ENCODE measurements around the gene ATF3.
A peak's percentile ranks its signal among the peaks of the same experiment; 100 is the strongest.

The ATF3 gene

GRCh38 chr1:212562771-212563170 lies 45.8 kb upstream of the ATF3 start:
- WGBS, 2 donors (ENCODE audit: extremely low coverage in 2 of 2, insufficient read length in 2 of 2, insufficient replicate concordance in 1 of 2) = no CpG with 5 or more reads among the region's 4 CpGs
- Histone ChIP-seq H3K27ac (replicated peaks; ENCODE audit: low read length) (no peak overlapping the region), H3K4me1 (ENCODE audit: control insufficient read depth in 2 of 2, insufficient read depth in 1 of 2, low read depth in 1 of 2, low read length in 2 of 2) (peaks cover 7 to 8% of the 10 kb centered on the region in 2 donors), H3K4me3 (ENCODE audit: low read length in 2 of 2) (no peak overlapping the region), H4K8ac (ENCODE audit: low read depth, low read length) (no peak overlapping the region), H3K9ac (ENCODE audit: low read depth, low read length, poor library complexity) (no peak overlapping the region), H3K79me1 (ENCODE audit: low read depth, low read length) (no peaks in the 10 kb centered on the region), H2BK15ac (ENCODE audit: low read length) (no peak overlapping the region), H2AK5ac (ENCODE audit: low read depth, low read length) (no peak overlapping the region), H3K18ac (ENCODE audit: low read length) (no peak overlapping the region), H3K36me3 (replicated peaks in 1 of 2; ENCODE audit: control insufficient read depth in 2 of 2, insufficient read depth in 2 of 2, low read length in 2 of 2) (no peaks in the 10 kb centered on the region), H2BK120ac (ENCODE audit: low read depth, low read length) (no peak overlapping the region), H2BK5ac (ENCODE audit: low read length) (no peak overlapping the region), H4K91ac (ENCODE audit: low read depth, low read length, poor library complexity) (no peak overlapping the region), H2BK12ac (ENCODE audit: low read length) (no peak overlapping the region), H3K27me3 (ENCODE audit: control insufficient read depth in 3 of 3, insufficient read depth in 3 of 3, low read depth in 1 of 3, low read length in 3 of 3) (peaks cover 0 to 8% (median 7%) of the 10 kb centered on the region in 3 experiments), H3K4ac (ENCODE audit: low read length) (no peak overlapping the region), H3K9me3 (replicated peaks in 1 of 2; ENCODE audit: control insufficient read depth in 2 of 2, insufficient read depth in 1 of 2, low read depth in 1 of 2, low read length in 2 of 2) (peaks cover 0 to 6% of the 10 kb centered on the region in 2 donors), H3K14ac (ENCODE audit: low read length) (no peak overlapping the region), H3K23ac (ENCODE audit: low read depth, low read length, poor library complexity) (no peak overlapping the region), H2AFZ (ENCODE audit: low read length) (no peak overlapping the region), H3K4me2 (ENCODE audit: insufficient read depth, low read length, poor library complexity, severe bottlenecking) (no peak overlapping the region)
- no peak for DNase-seq (ENCODE audit: low spot score)

GRCh38 chr1:212565079-212565478 lies 43.5 kb upstream of the ATF3 start:
- no peak overlapping the region for H3K4me3 ChIP-seq (ENCODE audit: low read length in 2 of 2)
- H3K4me1 ChIP-seq (ENCODE audit: control insufficient read depth in 2 of 2, insufficient read depth in 1 of 2, low read depth in 1 of 2, low read length in 2 of 2) = peaks cover 5 to 8% of the 10 kb centered on the region in 2 donors
- H3K14ac ChIP-seq (ENCODE audit: low read length) = no peak overlapping the region
- H2BK15ac ChIP-seq (ENCODE audit: low read length) = no peak overlapping the region
- no peak overlapping the region for H2AK5ac ChIP-seq (ENCODE audit: low read depth, low read length)
- no peaks in the 10 kb centered on the region for H3K36me3 ChIP-seq (replicated peaks in 1 of 2; ENCODE audit: control insufficient read depth in 2 of 2, insufficient read depth in 2 of 2, low read length in 2 of 2)
- H3K9ac ChIP-seq (ENCODE audit: low read depth, low read length, poor library complexity) = no peak overlapping the region
- H3K23ac ChIP-seq (ENCODE audit: low read depth, low read length, poor library complexity) = no peak overlapping the region
- no peak overlapping the region for H3K4me2 ChIP-seq (ENCODE audit: insufficient read depth, low read length, poor library complexity, severe bottlenecking)
- H3K79me1 ChIP-seq (ENCODE audit: low read depth, low read length) = no peaks in the 10 kb centered on the region
- no peak overlapping the region for H3K4ac ChIP-seq (ENCODE audit: low read length)
- no peak overlapping the region for H3K18ac ChIP-seq (ENCODE audit: low read length)
- H4K91ac ChIP-seq (ENCODE audit: low read depth, low read length, poor library complexity) = no peak overlapping the region
- no peak overlapping the region for H2BK12ac ChIP-seq (ENCODE audit: low read length)
- peaks cover 0 to 6% of the 10 kb centered on the region in 2 donors for H3K9me3 ChIP-seq (replicated peaks in 1 of 2; ENCODE audit: control insufficient read depth in 2 of 2, insufficient read depth in 1 of 2, low read depth in 1 of 2, low read length in 2 of 2)
- no peak overlapping the region for H3K27ac ChIP-seq (replicated peaks; ENCODE audit: low read length)
- peaks cover 0 to 8% (median 0%) of the 10 kb centered on the region in 3 experiments for H3K27me3 ChIP-seq (ENCODE audit: control insufficient read depth in 3 of 3, insufficient read depth in 3 of 3, low read depth in 1 of 3, low read length in 3 of 3)
- no peak overlapping the region for H2AFZ ChIP-seq (ENCODE audit: low read length)
- H2BK120ac ChIP-seq (ENCODE audit: low read depth, low read length) = no peak overlapping the region
- WGBS, 2 donors (ENCODE audit: extremely low coverage in 2 of 2, insufficient read length in 2 of 2, insufficient replicate concordance in 1 of 2) = no CpG with 5 or more reads among the region's 4 CpGs
- no peak overlapping the region for H4K8ac ChIP-seq (ENCODE audit: low read depth, low read length)
- DNase-seq (ENCODE audit: low spot score) = no peak
- no peak overlapping the region for H2BK5ac ChIP-seq (ENCODE audit: low read length)

- DNase-seq (ENCODE audit: low spot score) = no peak
- Histone ChIP-seq H2BK5ac (ENCODE audit: low read length) (no peak overlapping the region), H3K4me3 (ENCODE audit: low read length in 2 of 2) (no peak overlapping the region)
Observed at GRCh38 chr1:212565571-212566305, 42.8 kb upstream of the ATF3 start.

GRCh38 chr1:212566522-212567479 lies 41.8 kb upstream of the ATF3 start:
- H3K4me3 ChIP-seq (ENCODE audit: low read length in 2 of 2) = peak overlapping the region in 1 of 2 donors; percentile 41
- H3K9me3 ChIP-seq (replicated peaks in 1 of 2; ENCODE audit: control insufficient read depth in 2 of 2, insufficient read depth in 1 of 2, low read depth in 1 of 2, low read length in 2 of 2) = peaks cover 0 to 6% of the 10 kb centered on the region in 2 donors
- peaks cover 5% of the 10 kb centered on the region in 2 donors for H3K4me1 ChIP-seq (ENCODE audit: control insufficient read depth in 2 of 2, insufficient read depth in 1 of 2, low read depth in 1 of 2, low read length in 2 of 2)
- H4K91ac ChIP-seq (ENCODE audit: low read depth, low read length, poor library complexity) = no peak overlapping the region
- H2AK5ac ChIP-seq (ENCODE audit: low read depth, low read length) = no peak overlapping the region
- no CpG with 5 or more reads among the region's 16 CpGs for WGBS, 2 donors (ENCODE audit: extremely low coverage in 2 of 2, insufficient read length in 2 of 2, insufficient replicate concordance in 1 of 2)
- peaks cover 0 to 8% (median 0%) of the 10 kb centered on the region in 3 experiments for H3K27me3 ChIP-seq (ENCODE audit: control insufficient read depth in 3 of 3, insufficient read depth in 3 of 3, low read depth in 1 of 3, low read length in 3 of 3)
- no peak overlapping the region for H2BK15ac ChIP-seq (ENCODE audit: low read length)
- no peak overlapping the region for H3K27ac ChIP-seq (replicated peaks; ENCODE audit: low read length)
- no peak overlapping the region for H3K14ac ChIP-seq (ENCODE audit: low read length)
- no peak for DNase-seq (ENCODE audit: low spot score)
- no peak overlapping the region for H4K8ac ChIP-seq (ENCODE audit: low read depth, low read length)
- no peak overlapping the region for H3K4me2 ChIP-seq (ENCODE audit: insufficient read depth, low read length, poor library complexity, severe bottlenecking)
- no peak overlapping the region for H2BK120ac ChIP-seq (ENCODE audit: low read depth, low read length)
- H3K23ac ChIP-seq (ENCODE audit: low read depth, low read length, poor library complexity) = no peak overlapping the region
- H2BK12ac ChIP-seq (ENCODE audit: low read length) = no peak overlapping the region
- H3K36me3 ChIP-seq (replicated peaks in 1 of 2; ENCODE audit: control insufficient read depth in 2 of 2, insufficient read depth in 2 of 2, low read length in 2 of 2) = no peaks in the 10 kb centered on the region
- no peak overlapping the region for H3K9ac ChIP-seq (ENCODE audit: low read depth, low read length, poor library complexity)
- peak overlapping the region; percentile 81 for H2AFZ ChIP-seq (ENCODE audit: low read length)
- no peaks in the 10 kb centered on the region for H3K79me1 ChIP-seq (ENCODE audit: low read depth, low read length)
- H3K18ac ChIP-seq (ENCODE audit: low read length) = no peak overlapping the region
- H2BK5ac ChIP-seq (ENCODE audit: low read length) = no peak overlapping the region
- H3K4ac ChIP-seq (ENCODE audit: low read length) = no peak overlapping the region

More at GRCh38 chr1:212565571-212566305, 42.8 kb upstream of the ATF3 start:
- Histone ChIP-seq H3K23ac (ENCODE audit: low read depth, low read length, poor library complexity) (peak overlapping the region; percentile 8), H2BK12ac (ENCODE audit: low read length) (no peak overlapping the region), H3K36me3 (replicated peaks in 1 of 2; ENCODE audit: control insufficient read depth in 2 of 2, insufficient read depth in 2 of 2, low read length in 2 of 2) (no peaks in the 10 kb centered on the region), H3K4ac (ENCODE audit: low read length) (no peak overlapping the region), H3K9me3 (replicated peaks in 1 of 2; ENCODE audit: control insufficient read depth in 2 of 2, insufficient read depth in 1 of 2, low read depth in 1 of 2, low read length in 2 of 2) (peaks cover 0 to 6% of the 10 kb centered on the region in 2 donors), H4K91ac (ENCODE audit: low read depth, low read length, poor library complexity) (no peak overlapping the region), H2AFZ (ENCODE audit: low read length) (no peak overlapping the region), H2AK5ac (ENCODE audit: low read depth, low read length) (no peak overlapping the region), H3K4me1 (ENCODE audit: control insufficient read depth in 2 of 2, insufficient read depth in 1 of 2, low read depth in 1 of 2, low read length in 2 of 2) (peaks cover 5 to 8% of the 10 kb centered on the region in 2 donors), H3K14ac (ENCODE audit: low read length) (no peak overlapping the region), H2BK15ac (ENCODE audit: low read length) (no peak overlapping the region), H3K27ac (replicated peaks; ENCODE audit: low read length) (no peak overlapping the region), H2BK120ac (ENCODE audit: low read depth, low read length) (no peak overlapping the region), H3K9ac (ENCODE audit: low read depth, low read length, poor library complexity) (no peak overlapping the region), H3K27me3 (ENCODE audit: control insufficient read depth in 3 of 3, insufficient read depth in 3 of 3, low read depth in 1 of 3, low read length in 3 of 3) (peaks cover 0 to 8% (median 0%) of the 10 kb centered on the region in 3 experiments), H3K18ac (ENCODE audit: low read length) (no peak overlapping the region), H3K79me1 (ENCODE audit: low read depth, low read length) (no peaks in the 10 kb centered on the region), H4K8ac (ENCODE audit: low read depth, low read length) (no peak overlapping the region), H3K4me2 (ENCODE audit: insufficient read depth, low read length, poor library complexity, severe bottlenecking) (no peak overlapping the region)
- no CpG with 5 or more reads among the region's 6 CpGs for WGBS, 2 donors (ENCODE audit: extremely low coverage in 2 of 2, insufficient read length in 2 of 2, insufficient replicate concordance in 1 of 2)
